Measurements from ENCODE around the gene CLDN4. TPM values are rescaled to one million over a fixed set of nuclear protein-coding genes. Genes with fewer than 3 reads are reported as not detected.

The CLDN4 gene
- total and polyA plus RNA-seq, 2 donors (not counting 3 experiments of a cell fraction or from before 2014, with no cell fraction given): 0.13 to 0.15 TPM

GRCh38 chr7:73811760-73812168, 19.0 kb upstream of the CLDN4 start:
- no peak for TF ChIP-seq POLR2AphosphoS5 (IDR thresholded peaks at IDR 0.05; ENCODE audit: insufficient read depth, low read depth, low read length)
- no peak for TF ChIP-seq EZH2 (IDR thresholded peaks at IDR 0.05; ENCODE audit: borderline replicate concordance, low read depth, low read length, severe bottlenecking)
- TF ChIP-seq CTCF (IDR thresholded peaks at IDR 0.05; ENCODE audit: extremely low read depth in 1 of 2, insufficient read depth in 1 of 2, low read depth in 1 of 2, low read length in 2 of 2): peak; percentile 82 to 85
- no peak for TF ChIP-seq MYC (IDR thresholded peaks at IDR 0.05; ENCODE audit: low read depth, low read length)
- TF ChIP-seq GATA2 (IDR thresholded peaks at IDR 0.05; ENCODE audit: insufficient read depth, insufficient read length, low read depth, low read length): no peak
- no peak for TF ChIP-seq JUN (IDR thresholded peaks at IDR 0.05; ENCODE audit: borderline replicate concordance, insufficient read depth, insufficient read length, low read depth)
- H4K20me1 ChIP-seq (replicated peaks; ENCODE audit: control insufficient read depth, extremely low read depth, insufficient read depth, low read length): no peaks in the 10 kb centered on the region
- dilution Hi-C loops (cut with MboI; ENCODE audit: extremely low pct_ligation_motif_present, low sequenced_read_pairs) (no loop called here), intact Hi-C loops (cut with micrococcal nuclease) (loop anchor here (1.0 to 5.0 kb wide), 3 partner anchors 40 to 216 kb away; partner anchors contain the start of gene ELN)
- no peaks in the 10 kb centered on the region for H3K9me3 ChIP-seq (replicated peaks; ENCODE audit: control insufficient read depth, insufficient read depth, low read length)
- no peaks in the 10 kb centered on the region for H3K4me1 ChIP-seq (ENCODE audit: control insufficient read depth, extremely low read depth, insufficient read depth, low read length)
- DNase-seq (ENCODE audit: low read depth, low spot score) (peak; percentile 59), FAIRE-seq (peak; percentile 89)
- H3K27me3 ChIP-seq (ENCODE audit: control insufficient read depth in 2 of 2, insufficient read depth in 2 of 2, low read length in 2 of 2): no peaks in the 10 kb centered on the region
- H3K9ac ChIP-seq (replicated peaks; ENCODE audit: extremely low read depth, insufficient read depth, low read length): no peak overlapping the region
- no TSS peak for BruUV-seq (replicated peaks)
- no peak overlapping the region for H3K4me3 ChIP-seq (replicated peaks in 1 of 3; ENCODE audit: insufficient read depth in 1 of 3, low read depth in 1 of 3, low read length in 3 of 3)
- no peaks in the 10 kb centered on the region for H3K9me1 ChIP-seq (replicated peaks; ENCODE audit: control insufficient read depth, extremely low read depth, insufficient read depth, low read length)
- no peaks in the 10 kb centered on the region for H3K79me2 ChIP-seq (ENCODE audit: control insufficient read depth, insufficient read depth, low read length)
- no peak overlapping the region for H2AFZ ChIP-seq (ENCODE audit: low read depth, low read length)
- no peaks in the 10 kb centered on the region for H3K36me3 ChIP-seq (ENCODE audit: control insufficient read depth in 2 of 2, extremely low read depth in 1 of 2, insufficient read depth in 2 of 2, low read length in 2 of 2)
- H3K27ac ChIP-seq (ENCODE audit: insufficient read depth, low read depth, low read length): no peak overlapping the region
- H3K4me2 ChIP-seq (ENCODE audit: insufficient read depth, low read length): no peak overlapping the region
- ChIA-PET POLR2A (no interaction called here), CTCF (interaction anchor here (0.7 to 7.7 kb wide), 15 partner anchors 11 to 272 kb away, joined by 3 to 110 read pairs (median 5); partner anchors contain the start of genes ABHD11, LIMK1 and METTL27)
